Measurements from ENCODE around the gene NUP42. TPM values are rescaled to one million over a fixed set of nuclear protein-coding genes. Genes with fewer than 3 reads are reported as not detected.

The NUP42 gene
- total and polyA plus RNA-seq, 8 donors = 23.3 to 82.4 (median 62.7) TPM

GRCh38 chr7:23136216-23136615, 45.6 kb upstream of the NUP42 start:
- Histone ChIP-seq H3K4me1 (no peaks in the 10 kb centered on the region), H3K27me3 (no peaks in the 10 kb centered on the region), H3K9me3 (no peaks in the 10 kb centered on the region), H3K27ac (no peak overlapping the region), H3K36me3 (peaks cover 0 to 5% of the 10 kb centered on the region in 2 donors), H3K4me3 (no peak overlapping the region)
- no peak for TF ChIP-seq CTCF (IDR thresholded peaks at IDR 0.05)
- ATAC-seq (no peak), DNase-seq (no peak)
- intact Hi-C loops (cut with DNase I) = no loop called here

- DNase-seq (peak in 1 of 4 donors; percentile 27), ATAC-seq (no peak)
- Histone ChIP-seq H3K36me3 (peaks cover 0 to 13% of the 10 kb centered on the region in 2 donors), H3K27me3 (no peaks in the 10 kb centered on the region), H3K4me1 (no peaks in the 10 kb centered on the region), H3K4me3 (no peak overlapping the region), H3K27ac (no peak overlapping the region), H3K9me3 (no peaks in the 10 kb centered on the region)
- intact Hi-C loops (cut with DNase I) = no loop called here
- TF ChIP-seq CTCF (IDR thresholded peaks at IDR 0.05) = no peak
Measured at GRCh38 chr7:23157679-23158078, 24.2 kb upstream of the NUP42 start.

GRCh38 chr7:23158546-23158945, 23.3 kb upstream of the NUP42 start:
- no peak for DNase-seq
- intact Hi-C loops (cut with DNase I) = no loop called here

GRCh38 chr7:23161482-23161881, 20.4 kb upstream of the NUP42 start:
- Histone ChIP-seq H3K9me3 (no peaks in the 10 kb centered on the region), H3K27me3 (no peaks in the 10 kb centered on the region), H3K36me3 (no peaks in the 10 kb centered on the region), H3K4me1 (no peaks in the 10 kb centered on the region), H3K4me3 (no peak overlapping the region), H3K27ac (no peak overlapping the region)
- intact Hi-C loops (cut with DNase I) = no loop called here
- no peak for ATAC-seq
- no peak for DNase-seq
- TF ChIP-seq CTCF (IDR thresholded peaks at IDR 0.05) = no peak

More at GRCh38 chr7:23158546-23158945, 23.3 kb upstream of the NUP42 start:
- H3K27ac ChIP-seq = no peak overlapping the region
- H3K4me1 ChIP-seq = no peaks in the 10 kb centered on the region
- H3K9me3 ChIP-seq = no peaks in the 10 kb centered on the region
- no peak for ATAC-seq
- peaks cover 0 to 5% of the 10 kb centered on the region in 2 donors for H3K36me3 ChIP-seq
- H3K27me3 ChIP-seq = no peaks in the 10 kb centered on the region
- H3K4me3 ChIP-seq = no peak overlapping the region
- no peak for TF ChIP-seq CTCF (IDR thresholded peaks at IDR 0.05)

- intact Hi-C loops (cut with DNase I) = no loop called here
- ATAC-seq (no peak), DNase-seq (no peak)
- TF ChIP-seq CTCF (IDR thresholded peaks at IDR 0.05) = no peak
- Histone ChIP-seq H3K4me3 (no peak overlapping the region), H3K27me3 (no peaks in the 10 kb centered on the region), H3K27ac (no peak overlapping the region), H3K9me3 (no peaks in the 10 kb centered on the region), H3K4me1 (no peaks in the 10 kb centered on the region), H3K36me3 (peaks cover 0 to 6% of the 10 kb centered on the region in 2 donors)
Measured at GRCh38 chr7:23164846-23165245, 17.0 kb upstream of the NUP42 start.

Measured in left lung (tissue), 10 donors.